ENCODE results near the gene IGF1R.

The IGF1R gene

DNA sequence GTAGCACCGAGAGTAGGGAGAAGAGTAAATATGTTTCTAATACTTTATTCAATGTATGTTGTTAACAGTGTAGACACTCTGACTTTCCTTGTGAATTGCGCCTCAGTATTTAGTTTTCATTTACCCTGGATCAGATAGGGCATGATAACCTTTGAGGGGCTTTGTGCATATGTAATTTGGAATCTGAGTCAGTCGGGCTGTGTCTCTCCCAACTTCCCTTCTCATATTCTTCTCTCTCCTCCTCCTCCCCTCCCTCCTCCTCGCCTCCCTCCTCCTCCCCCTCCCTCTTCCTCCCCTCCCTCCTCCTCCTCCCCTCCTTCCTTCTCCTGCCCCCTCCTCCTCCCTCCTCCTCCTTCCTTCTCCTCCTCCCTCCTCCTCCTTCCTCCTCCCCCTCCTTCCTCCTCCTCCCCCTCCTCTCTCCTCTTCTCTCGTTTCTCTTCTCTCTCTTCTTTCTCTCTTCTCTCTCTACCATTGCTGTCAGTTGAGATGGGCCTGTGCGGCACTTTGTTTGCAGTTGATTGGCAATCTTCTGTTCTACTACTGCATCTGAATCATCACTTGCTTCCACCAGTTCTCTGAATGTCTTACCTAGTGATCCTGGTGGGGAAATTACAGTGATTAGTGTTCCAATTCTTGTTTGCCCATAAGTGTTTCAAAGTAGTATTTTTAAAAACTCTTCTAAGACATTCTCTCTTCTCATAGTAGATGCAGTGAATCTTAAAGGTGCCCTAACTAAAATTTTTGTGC lies 197.0 kb downstream of the IGF1R start:
- no peak overlapping the region for H3K4me3 ChIP-seq (ENCODE audit: low read depth, low read length)
- no peak for DNase-seq (ENCODE audit: low read depth)
- TF ChIP-seq, protein P1, sequence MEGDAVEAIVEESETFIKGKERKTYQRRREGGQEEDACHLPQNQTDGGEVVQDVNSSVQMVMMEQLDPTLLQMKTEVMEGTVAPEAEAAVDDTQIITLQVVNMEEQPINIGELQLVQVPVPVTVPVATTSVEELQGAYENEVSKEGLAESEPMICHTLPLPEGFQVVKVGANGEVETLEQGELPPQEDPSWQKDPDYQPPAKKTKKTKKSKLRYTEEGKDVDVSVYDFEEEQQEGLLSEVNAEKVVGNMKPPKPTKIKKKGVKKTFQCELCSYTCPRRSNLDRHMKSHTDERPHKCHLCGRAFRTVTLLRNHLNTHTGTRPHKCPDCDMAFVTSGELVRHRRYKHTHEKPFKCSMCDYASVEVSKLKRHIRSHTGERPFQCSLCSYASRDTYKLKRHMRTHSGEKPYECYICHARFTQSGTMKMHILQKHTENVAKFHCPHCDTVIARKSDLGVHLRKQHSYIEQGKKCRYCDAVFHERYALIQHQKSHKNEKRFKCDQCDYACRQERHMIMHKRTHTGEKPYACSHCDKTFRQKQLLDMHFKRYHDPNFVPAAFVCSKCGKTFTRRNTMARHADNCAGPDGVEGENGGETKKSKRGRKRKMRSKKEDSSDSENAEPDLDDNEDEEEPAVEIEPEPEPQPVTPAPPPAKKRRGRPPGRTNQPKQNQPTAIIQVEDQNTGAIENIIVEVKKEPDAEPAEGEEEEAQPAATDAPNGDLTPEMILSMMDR (IDR thresholded peaks at IDR 0.05; ENCODE audit: low read depth, low read length, missing control alignments): no peak

- no peak for DNase-seq (ENCODE audit: low read depth)
- H3K4me3 ChIP-seq (ENCODE audit: low read depth, low read length): no peak overlapping the region
- TF ChIP-seq, protein P1 (IDR thresholded peaks at IDR 0.05; ENCODE audit: low read depth, low read length, missing control alignments): peak; percentile 68
Observed at GRCh38 chr15:98850961-98851572, 202.7 kb downstream of the IGF1R start.

GRCh38 chr15:98853161-98853560 lies 204.8 kb downstream of the IGF1R start:
- TF ChIP-seq, protein P1 (IDR thresholded peaks at IDR 0.05; ENCODE audit: low read depth, low read length, missing control alignments): no peak
- DNase-seq (ENCODE audit: low read depth): peak; percentile 46
- peak overlapping the region; percentile 65; the same call in 1 of the 2 replicates for H3K4me3 ChIP-seq (ENCODE audit: low read depth, low read length)

DNA sequence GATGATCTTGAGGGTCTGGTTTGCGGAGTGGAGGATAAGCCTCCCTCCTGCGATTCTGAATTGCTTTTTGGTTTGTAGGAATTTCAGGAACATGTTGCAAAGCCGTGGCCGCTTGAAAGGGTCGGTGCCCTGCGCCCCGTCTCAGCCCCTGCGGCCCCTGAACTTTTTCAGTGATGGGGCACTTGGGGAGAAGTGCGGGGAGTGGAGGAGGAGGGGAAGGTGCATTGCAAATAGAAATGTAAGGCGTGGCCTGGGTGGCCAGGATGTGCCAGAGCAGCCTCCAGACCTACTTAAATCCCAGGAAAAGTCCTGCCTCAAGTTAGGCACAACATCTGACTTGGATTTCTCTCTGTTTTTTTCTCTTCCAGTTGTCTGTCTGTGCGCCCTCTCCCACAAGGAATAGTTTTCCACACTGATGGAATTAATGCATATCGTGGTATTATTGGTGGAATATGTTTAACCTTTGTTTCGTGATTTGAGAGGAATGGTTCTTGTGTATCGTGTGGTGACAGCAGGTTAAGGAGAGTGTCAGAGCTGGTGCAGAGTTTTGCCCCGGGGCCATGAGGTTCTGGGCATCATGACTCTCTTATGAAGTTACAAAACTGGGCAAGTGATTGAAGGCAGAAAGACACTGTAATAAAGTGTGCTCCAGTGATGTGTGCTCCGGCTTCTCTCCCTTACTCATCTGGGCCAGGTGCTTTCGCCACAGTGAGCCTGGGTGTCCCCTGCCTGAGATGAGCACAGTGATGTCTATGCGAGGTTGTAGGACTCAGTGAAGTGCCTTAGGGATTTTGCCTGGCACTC lies 205.5 kb downstream of the IGF1R start:
- no peak overlapping the region for H3K4me3 ChIP-seq (ENCODE audit: low read depth, low read length)
- no peak for DNase-seq (ENCODE audit: low read depth)
- TF ChIP-seq, protein P1 (IDR thresholded peaks at IDR 0.05; ENCODE audit: low read depth, low read length, missing control alignments): no peak

DNA sequence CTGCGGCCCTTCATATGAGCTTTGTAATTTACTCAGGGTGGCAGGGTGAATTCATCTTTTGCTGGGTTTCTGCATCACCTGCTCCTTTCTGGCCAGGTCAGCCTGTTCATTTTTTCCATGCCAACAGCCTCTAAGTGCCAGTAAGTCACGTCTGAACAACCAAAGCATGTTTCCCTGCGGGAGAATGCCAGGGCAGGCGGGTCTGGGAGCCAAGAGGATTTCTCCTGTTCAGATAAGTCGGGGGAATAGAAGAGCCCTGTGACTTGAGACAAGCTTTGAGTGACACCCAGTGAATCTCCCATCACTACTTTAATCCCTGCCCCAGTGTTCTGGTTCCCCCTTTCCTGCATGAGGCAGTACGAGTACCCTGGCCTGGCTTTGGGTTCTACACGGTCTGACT lies 206.2 kb downstream of the IGF1R start:
- TF ChIP-seq, protein P1 (IDR thresholded peaks at IDR 0.05; ENCODE audit: low read depth, low read length, missing control alignments): no peak
- no peak for DNase-seq (ENCODE audit: low read depth)
- H3K4me3 ChIP-seq (ENCODE audit: low read depth, low read length): no peak overlapping the region

GRCh38 chr15:98855067-98855814 lies 206.9 kb downstream of the IGF1R start:
- no peak for DNase-seq (ENCODE audit: low read depth)
- TF ChIP-seq, protein P1 (IDR thresholded peaks at IDR 0.05; ENCODE audit: low read depth, low read length, missing control alignments): no peak
- no peak overlapping the region for H3K4me3 ChIP-seq (ENCODE audit: low read depth, low read length)

All from GM12864 (cell line).